ENCODE data around the gene RAVER1. TPM values are rescaled to one million over a fixed set of nuclear protein-coding genes. Genes with fewer than 3 reads are reported as not detected.

The RAVER1 gene
- total and polyA plus RNA-seq, 2 experiments from 2014 or later, result 23.0 to 29.2 TPM

DNA sequence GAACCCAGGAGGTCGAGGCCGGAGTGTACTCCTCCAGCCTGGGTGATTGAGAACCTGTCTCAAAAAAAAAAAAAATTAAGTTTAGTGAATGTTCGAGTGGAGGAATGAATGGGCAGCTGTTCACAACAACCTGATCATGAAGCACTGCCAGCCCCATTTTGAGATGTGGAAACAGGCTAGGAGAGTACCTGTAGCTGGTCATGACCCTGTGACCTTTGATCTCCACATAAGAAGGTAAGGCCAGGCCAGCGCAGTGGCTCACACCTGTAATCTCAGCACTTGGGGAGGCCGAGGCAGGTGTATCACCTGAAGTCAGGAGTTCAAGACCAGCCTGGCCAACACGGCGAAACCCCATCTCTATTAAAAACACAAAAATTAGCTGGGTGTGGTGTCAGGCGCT is 7.6 kb downstream of the RAVER1 start:
- peaks cover 24% of the 10 kb centered on the region; the same call in 1 of the 2 replicates for H3K36me3 ChIP-seq (ENCODE audit: low read depth)
- H4K20me1 ChIP-seq (ENCODE audit: insufficient read depth), result no peaks in the 10 kb centered on the region
- no peak for TF ChIP-seq EZH2phosphoT487 (IDR thresholded peaks at IDR 0.05; ENCODE audit: insufficient read depth, low read depth)
- no peak for TF ChIP-seq EZH2 (IDR thresholded peaks at IDR 0.05; ENCODE audit: insufficient read depth, poor library complexity, severe bottlenecking)

DNA sequence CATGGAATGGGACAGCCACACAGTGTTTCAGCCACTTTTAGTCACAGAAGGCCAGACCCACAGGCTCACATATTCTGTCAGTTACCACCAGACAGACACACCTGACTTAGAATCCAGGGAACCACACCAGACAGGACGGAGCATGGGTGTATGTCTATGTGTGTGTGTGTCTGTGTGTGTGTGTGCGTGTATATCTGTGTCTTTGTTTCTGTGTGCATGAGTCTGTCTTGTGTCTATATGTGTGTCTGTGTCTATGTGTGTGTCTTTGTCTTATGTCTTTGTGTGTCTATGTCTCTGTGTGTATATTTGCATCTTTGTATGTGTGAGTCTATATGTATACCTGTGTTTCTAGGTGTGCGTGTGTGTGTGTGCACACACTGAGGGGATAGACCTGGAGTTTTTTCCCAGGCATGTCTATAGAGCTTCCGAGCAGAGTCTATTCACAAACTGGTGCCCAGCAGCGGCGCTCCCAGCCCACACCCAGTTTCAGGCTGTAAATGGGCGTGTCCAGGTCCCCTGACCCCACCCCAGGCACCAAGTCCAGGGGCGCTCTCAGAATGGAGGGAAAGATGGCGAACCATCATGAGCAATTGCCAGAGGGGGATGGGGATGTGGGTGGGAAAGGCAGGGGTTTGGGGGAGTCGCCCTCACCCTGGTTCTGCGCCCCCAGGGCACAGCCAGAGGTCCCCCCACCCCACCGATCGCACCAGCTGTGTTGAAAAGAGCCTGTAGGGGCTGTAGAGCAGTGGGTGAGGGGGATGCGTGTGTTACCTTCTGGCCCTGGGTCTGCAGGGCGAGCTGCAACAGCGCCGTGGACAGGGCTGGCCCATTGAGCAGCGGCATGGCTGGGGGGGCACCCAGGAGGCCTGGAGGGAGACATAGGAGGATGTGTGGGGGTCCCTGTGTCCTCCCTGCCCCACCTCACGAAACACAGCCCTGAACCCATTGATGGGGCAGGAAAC is 11.2 kb downstream of the RAVER1 start:
- peaks cover 16% of the 10 kb centered on the region; the same call in 1 of the 2 replicates for H3K36me3 ChIP-seq (ENCODE audit: low read depth)
- no peak overlapping the region for H3K4me3 ChIP-seq
- no peaks in the 10 kb centered on the region for H3K9me2 ChIP-seq (ENCODE audit: insufficient read depth)
- no peaks in the 10 kb centered on the region for H3F3A ChIP-seq (ENCODE audit: insufficient read depth)
- H3K9me3 ChIP-seq (ENCODE audit: low read depth), result no peaks in the 10 kb centered on the region
- H3K4me1 ChIP-seq (ENCODE audit: insufficient read depth), result no peaks in the 10 kb centered on the region
- no peak overlapping the region for H2AFZ ChIP-seq
- no peaks in the 10 kb centered on the region for H3K27me3 ChIP-seq (replicated peaks; ENCODE audit: insufficient read depth)
- 94 to 95% methylated on average over 15 to 19 of the region's 19 CpGs for WGBS, 2 experiments (ENCODE audit: low coverage in 1 of 2, low lambda C conversion rate in 2 of 2, missing lambda C conversion rate in 2 of 2)
- DNase-seq, result no peak
- no peak overlapping the region for H3K4me2 ChIP-seq (ENCODE audit: unreplicated experiment)
- TF ChIP-seq EZH2phosphoT487 (IDR thresholded peaks at IDR 0.05; ENCODE audit: insufficient read depth, low read depth), result no peak
- no peak overlapping the region for H3K27ac ChIP-seq
- in situ Hi-C loops (cut with MboI), result no loop called here
- H3K9ac ChIP-seq, result no peak overlapping the region
- peaks cover 26% of the 10 kb centered on the region; the same call in 1 of the 2 replicates for H3K79me2 ChIP-seq (ENCODE audit: insufficient read depth)
- no peaks in the 10 kb centered on the region for H4K20me1 ChIP-seq (ENCODE audit: insufficient read depth)

More for the DNA sequence above, 7.6 kb downstream of the RAVER1 start:
- H3K4me2 ChIP-seq (ENCODE audit: unreplicated experiment), result no peak overlapping the region
- in situ Hi-C loops (cut with MboI), result no loop called here
- no peak overlapping the region for H2AFZ ChIP-seq
- H3K4me1 ChIP-seq (ENCODE audit: insufficient read depth), result no peaks in the 10 kb centered on the region
- no peaks in the 10 kb centered on the region for H3K27me3 ChIP-seq (replicated peaks; ENCODE audit: insufficient read depth)
- no peak for DNase-seq
- H3K9me3 ChIP-seq (ENCODE audit: low read depth), result no peaks in the 10 kb centered on the region
- H3K27ac ChIP-seq, result no peak overlapping the region
- 90% methylated on average over 8 of the region's 8 CpGs for WGBS, 2 experiments (ENCODE audit: low coverage in 1 of 2, low lambda C conversion rate in 2 of 2, missing lambda C conversion rate in 2 of 2)
- H3K4me3 ChIP-seq, result no peak overlapping the region
- peaks cover 61% of the 10 kb centered on the region for H3K79me2 ChIP-seq (ENCODE audit: insufficient read depth)
- H3K9ac ChIP-seq, result no peak overlapping the region
- H3K9me2 ChIP-seq (ENCODE audit: insufficient read depth), result no peaks in the 10 kb centered on the region
- H3F3A ChIP-seq (ENCODE audit: insufficient read depth), result no peaks in the 10 kb centered on the region

DNA sequence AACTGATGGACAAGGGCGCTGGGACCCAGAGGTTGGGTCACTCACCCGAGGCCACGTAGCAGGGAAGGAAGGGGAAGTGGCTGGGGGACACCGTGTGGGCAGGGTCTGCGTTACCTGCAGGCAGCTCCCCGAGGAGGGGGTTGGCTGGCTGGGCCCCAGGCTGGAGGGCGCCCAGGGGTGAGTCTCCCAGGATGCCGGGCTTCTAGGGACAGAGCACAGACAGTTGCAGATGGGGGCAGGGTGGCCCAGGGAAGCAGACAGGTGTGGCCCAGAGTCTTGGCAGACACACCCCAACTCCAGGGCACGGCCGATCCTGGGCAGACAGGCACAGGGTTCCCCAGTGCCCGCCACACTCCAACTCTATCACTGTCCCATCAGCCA is 11.9 kb downstream of the RAVER1 start:
- Histone ChIP-seq H3K36me3 (ENCODE audit: low read depth) (peaks cover 16% of the 10 kb centered on the region; the same call in 1 of the 2 replicates), H3K4me1 (ENCODE audit: insufficient read depth) (no peaks in the 10 kb centered on the region), H3K79me2 (ENCODE audit: insufficient read depth) (peaks cover 20% of the 10 kb centered on the region; the same call in 1 of the 2 replicates), H2AFZ (no peak overlapping the region), H3K4me3 (no peak overlapping the region), H3K9ac (no peak overlapping the region), H3K9me3 (ENCODE audit: low read depth) (no peaks in the 10 kb centered on the region), H3F3A (ENCODE audit: insufficient read depth) (no peaks in the 10 kb centered on the region), H3K4me2 (ENCODE audit: unreplicated experiment) (no peak overlapping the region), H4K20me1 (ENCODE audit: insufficient read depth) (no peaks in the 10 kb centered on the region), H3K9me2 (ENCODE audit: insufficient read depth) (no peaks in the 10 kb centered on the region), H3K27me3 (replicated peaks; ENCODE audit: insufficient read depth) (no peaks in the 10 kb centered on the region), H3K27ac (no peak overlapping the region)
- WGBS, 2 experiments (ENCODE audit: low coverage in 1 of 2, low lambda C conversion rate in 2 of 2, missing lambda C conversion rate in 2 of 2), result 93% methylated on average over 11 of the region's 11 CpGs
- TF ChIP-seq EZH2 (IDR thresholded peaks at IDR 0.05; ENCODE audit: insufficient read depth, poor library complexity, severe bottlenecking), result no peak
- TF ChIP-seq EZH2phosphoT487 (IDR thresholded peaks at IDR 0.05; ENCODE audit: insufficient read depth, low read depth), result no peak
- in situ Hi-C loops (cut with MboI), result no loop called here
- no peak for DNase-seq

DNA sequence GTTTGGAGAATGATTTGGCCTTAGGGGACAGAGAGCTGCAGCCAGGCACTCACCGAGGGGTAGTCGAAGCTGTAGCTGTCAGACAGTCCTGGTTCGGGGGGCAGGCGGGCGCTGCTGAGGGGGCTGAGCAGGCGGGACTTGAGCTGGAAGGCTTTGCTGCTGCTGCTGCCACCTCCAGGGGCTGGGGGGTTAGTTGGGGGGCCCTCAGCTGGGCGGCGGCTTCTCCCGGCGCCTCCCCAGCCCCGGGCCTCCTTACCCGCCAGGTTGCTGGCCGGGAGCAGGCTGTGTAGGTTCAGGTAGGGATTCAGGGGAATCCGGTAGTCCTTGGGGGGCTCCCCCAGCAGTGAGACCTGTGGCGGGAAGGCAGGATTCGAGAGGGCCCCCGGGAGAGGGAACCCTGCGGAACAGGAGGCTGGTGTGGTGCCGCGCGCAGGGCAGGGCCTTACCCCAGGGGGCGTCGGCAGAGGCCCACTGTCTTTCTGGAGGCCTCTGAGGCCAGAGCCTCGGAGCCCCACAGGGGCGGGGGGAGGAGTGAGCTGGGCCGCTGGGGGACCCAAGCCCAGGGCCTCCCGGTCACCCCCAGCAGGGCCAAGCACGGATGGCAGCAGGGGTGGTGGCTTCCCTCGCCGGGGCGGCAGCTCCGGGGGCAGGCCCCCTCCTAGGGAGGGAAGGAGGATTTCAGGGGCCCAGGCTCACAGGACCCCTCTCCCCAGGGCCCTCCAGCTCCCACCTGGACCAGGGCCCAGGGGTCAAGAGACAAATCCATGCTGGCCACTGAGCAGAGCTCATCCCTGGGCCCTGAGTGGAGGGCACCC is 12.5 kb downstream of the RAVER1 start:
- no peaks in the 10 kb centered on the region for H3F3A ChIP-seq (ENCODE audit: insufficient read depth)
- H3K9ac ChIP-seq, result no peak overlapping the region
- H3K27ac ChIP-seq, result no peak overlapping the region
- no peak overlapping the region for H3K4me3 ChIP-seq
- H3K79me2 ChIP-seq (ENCODE audit: insufficient read depth), result peaks cover 14% of the 10 kb centered on the region; the same call in 1 of the 2 replicates
- 95 to 96% methylated on average over 12 to 32 of the region's 32 CpGs for WGBS, 2 experiments (ENCODE audit: low coverage in 1 of 2, low lambda C conversion rate in 2 of 2, missing lambda C conversion rate in 2 of 2)
- TF ChIP-seq EZH2phosphoT487 (IDR thresholded peaks at IDR 0.05; ENCODE audit: insufficient read depth, low read depth) (no peak), EZH2 (IDR thresholded peaks at IDR 0.05; ENCODE audit: insufficient read depth, poor library complexity, severe bottlenecking) (no peak)
- no peaks in the 10 kb centered on the region for H3K27me3 ChIP-seq (replicated peaks; ENCODE audit: insufficient read depth)
- in situ Hi-C loops (cut with MboI), result no loop called here
- no peak overlapping the region for H3K4me2 ChIP-seq (ENCODE audit: unreplicated experiment)
- H3K9me3 ChIP-seq (ENCODE audit: low read depth), result no peaks in the 10 kb centered on the region
- H3K9me2 ChIP-seq (ENCODE audit: insufficient read depth), result no peaks in the 10 kb centered on the region
- no peak for DNase-seq
- H3K36me3 ChIP-seq (ENCODE audit: low read depth), result peaks cover 15% of the 10 kb centered on the region; the same call in 1 of the 2 replicates
- H3K4me1 ChIP-seq (ENCODE audit: insufficient read depth), result 0 out of 2 replicates have a peak, but pooled peaks cover 4% of the 10 kb centered on the region
- no peak overlapping the region for H2AFZ ChIP-seq
- no peaks in the 10 kb centered on the region for H4K20me1 ChIP-seq (ENCODE audit: insufficient read depth)
